ENCODE data around the gene WNT7B.

WNT7B gene

DNA sequence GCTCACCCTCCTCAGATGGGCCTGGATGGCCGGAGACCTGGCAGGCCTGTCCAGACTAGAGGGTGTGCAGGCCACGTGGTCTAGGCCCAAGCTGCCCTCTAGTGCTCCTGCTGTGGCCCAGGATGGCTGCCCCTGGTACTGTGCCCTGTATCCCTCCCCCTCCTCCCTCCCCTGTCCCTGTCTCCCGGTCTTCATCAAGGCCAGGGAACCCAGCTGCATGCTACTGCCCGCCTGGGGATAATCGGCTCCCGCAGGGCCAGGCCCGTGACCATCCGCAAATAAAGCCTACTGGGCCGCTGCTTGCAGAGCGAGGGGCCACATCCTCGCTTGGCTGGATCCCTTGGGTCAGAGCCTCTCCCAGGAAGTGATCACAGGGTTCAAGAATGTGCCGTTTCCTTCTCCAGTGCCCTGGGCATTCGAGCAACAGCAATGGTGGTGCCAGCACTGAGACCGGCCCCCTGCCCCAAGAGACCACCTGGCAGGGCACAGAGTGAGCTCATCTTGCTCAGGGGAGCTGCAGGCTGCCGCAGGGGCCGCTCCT, 51.1 kb downstream of the WNT7B start:
- DNase-seq, result peak; percentile 13

DNA sequence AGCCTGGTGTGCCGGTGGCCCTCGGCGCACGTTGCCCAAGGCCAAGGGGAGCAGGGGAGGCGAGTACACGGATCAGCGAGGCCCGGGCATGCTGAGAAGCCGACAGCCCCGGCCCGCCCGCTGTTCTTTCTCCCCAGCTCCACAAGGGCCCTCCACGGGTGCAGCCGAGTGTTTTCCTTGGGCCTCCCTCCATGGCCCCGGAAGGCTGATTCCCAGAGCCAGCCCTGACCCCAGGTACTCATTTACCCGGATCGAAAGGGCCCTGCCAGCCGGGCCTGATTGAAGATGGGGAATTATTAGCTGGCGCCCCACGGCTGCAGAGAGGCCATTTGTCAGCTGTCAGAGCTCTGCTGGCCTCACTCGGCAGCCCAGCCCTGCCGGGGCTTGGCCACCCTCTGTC, 53.1 kb downstream of the WNT7B start:
- no peak for DNase-seq

DNA sequence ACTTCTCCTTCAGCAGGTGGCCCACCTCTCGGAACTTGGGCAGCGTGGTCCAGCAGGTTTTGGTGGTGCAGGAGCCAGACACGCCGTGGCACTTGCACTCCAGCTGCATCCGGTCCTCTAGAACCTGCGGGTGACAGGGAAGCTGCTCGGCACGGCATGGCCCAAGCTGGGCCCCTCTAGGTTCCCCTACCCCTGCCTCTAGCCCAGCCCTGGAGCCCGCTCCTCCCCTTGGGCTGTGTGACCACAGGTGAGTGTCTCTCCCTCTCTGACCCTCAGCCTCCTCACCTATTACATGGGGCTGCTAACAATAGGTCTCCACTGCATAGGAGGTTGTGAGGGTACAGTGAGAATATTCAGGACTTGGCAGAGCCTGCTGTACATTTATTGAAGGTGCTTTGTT, 53.8 kb downstream of the WNT7B start:
- DNase-seq, result no peak

DNA sequence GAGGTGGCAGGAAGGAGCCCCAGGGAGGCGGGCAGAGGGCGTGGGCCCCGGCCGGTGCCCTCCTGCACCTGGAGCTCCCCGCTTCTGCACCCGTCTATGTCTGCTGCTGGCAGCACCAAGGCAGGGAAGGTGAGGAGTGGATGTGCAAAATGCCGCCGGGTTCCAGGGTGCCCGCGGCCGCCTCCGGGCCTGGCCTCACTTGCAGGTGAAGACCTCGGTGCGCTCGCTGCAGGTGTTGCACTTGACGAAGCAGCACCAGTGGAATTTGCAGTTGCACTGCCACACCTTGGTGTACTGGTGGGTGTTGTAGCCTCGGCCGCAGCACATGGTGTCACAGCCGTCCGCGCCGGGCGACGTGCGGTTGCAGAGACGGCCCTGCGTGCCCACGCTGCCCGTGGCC, 54.3 kb downstream of the WNT7B start:
- no peak for DNase-seq

DNA sequence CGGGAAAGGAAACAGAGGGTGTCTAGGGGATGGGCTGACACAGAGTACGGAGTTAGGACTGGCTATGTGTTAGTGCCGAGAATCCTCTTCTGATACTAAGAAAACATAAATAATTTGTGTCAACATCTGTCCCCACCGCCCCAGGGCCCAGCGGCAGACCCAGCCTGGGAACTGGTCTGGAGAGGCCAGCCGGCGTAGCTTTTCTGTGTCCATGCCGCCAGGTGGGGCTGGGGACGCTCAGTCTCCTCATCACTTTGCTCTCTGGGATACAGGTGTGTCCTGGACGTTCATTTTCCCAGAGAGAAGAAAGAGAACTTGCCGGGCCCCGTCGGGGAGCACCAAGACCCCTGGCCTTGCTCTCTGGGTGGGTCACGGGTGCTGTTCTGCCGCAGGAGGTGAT, 54.7 kb downstream of the WNT7B start:
- no peak for DNase-seq

DNA sequence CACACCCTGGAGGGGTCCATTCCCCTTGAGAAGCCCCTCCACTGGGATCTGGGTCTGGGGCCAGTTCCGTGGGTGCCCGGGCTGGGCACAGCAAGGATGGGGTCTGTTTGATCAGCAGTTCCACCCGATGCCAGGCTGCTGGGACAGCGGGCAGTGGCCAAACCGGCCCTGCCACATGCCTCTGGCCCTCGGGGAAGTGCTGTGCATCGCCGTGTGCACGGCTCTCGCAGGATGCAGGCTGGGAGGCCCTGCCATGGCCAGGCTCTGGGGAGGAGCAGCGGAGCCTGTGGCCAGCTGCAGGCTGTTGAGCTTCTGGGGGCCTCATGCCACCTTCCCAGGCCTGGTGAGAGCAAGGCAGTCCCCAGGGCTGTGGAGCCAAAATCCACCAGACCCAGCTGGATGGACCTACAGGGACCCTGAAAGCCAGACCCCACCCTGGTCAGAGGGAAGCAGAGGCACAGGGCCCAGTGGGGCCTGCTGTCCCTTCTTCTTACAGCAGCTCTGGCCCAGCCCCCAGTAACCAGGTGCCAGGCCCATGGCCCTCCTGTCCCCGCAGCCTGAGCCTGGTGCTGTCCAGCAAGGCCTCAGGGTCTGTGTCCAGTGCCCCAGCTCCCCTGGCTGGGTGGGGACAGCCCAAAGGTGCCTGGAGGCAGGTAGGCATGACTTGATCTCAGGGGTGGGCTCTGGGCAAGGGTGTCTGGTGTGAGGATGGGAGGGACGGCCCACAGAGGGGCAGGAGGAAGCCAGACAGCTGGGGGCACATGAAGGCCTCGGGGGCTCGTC, 57.3 kb downstream of the WNT7B start:
- no peak for DNase-seq

DNA sequence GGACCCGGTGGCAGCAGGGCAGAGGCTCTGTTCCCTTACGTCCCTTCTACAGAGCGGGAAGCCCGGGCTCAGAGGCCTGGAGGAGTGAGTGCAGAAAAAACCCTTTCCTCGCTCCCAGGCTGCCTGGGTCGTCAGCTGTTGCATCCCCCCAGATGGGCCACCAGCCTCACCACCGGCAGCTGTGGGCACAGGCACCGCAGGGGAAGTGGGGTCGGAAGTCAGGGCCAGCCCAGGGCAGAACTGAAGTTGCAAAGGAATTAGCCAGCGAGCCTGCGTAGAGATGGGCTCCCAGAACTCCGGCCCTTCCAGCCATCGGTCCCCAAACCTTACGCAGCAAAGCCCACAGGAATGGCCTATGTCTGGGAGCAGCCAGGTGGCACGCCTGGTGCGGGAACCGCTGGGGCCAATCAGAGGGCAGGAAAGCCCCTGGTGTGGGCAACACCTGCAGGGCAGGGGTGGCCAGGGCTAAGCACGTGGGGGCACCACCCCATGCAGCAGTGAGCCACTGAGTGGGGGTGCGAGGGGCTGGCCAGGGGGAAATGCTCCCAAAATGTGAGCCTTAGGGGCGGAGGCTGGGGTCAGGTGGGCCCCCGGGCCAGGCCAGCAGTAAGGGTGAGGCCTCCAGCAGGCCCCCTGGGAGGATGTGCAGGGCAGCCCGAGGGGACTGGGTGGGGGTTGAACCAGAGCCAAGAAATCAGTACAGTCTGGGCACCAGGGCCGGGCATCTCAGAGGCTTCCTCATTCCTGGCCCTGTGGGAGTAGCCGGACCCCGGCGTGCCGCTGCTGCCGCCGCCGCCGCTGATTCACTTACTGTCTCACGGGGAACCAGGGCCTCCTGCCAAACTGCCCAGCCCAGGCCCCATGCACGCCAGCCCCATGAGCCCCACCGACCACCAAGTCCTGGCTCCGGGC, 58.2 kb downstream of the WNT7B start:
- DNase-seq, result peak; percentile 34

DNA sequence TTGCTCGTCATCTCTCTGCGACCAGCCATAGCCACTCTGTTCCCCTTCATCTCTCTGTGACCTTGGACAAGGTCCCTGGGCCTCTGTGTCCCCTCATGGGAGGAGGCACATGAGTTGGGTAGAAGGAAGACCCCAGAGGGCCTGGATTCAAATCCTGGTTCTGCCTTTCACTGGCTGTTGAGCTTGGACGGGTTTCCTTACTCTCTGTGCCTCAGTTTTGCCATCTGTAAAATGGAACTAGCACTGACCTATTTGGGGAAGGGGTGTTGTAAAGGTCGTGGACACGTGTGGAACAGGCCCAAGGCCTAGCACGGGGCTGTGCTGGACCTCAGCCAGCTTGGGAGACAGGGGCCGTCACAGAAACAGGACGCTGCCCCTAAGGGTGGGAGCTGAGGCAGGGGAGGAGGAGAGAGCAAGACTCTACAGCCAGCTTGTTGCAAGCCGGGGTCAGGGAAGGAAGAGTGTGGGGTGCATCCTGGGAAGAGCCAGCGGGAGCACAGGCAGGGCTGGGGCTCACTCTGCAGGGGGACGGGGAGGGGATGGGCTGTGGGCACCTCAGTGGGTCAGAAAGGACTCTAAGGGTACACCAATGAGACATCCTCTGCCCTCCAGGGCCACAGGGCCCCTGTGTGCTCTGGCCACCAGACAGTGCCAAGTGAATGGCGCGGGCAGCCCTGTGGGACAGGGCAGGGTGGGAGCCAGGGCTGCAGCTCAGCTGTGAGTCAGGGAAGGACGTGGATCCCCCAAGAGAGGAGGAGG, 59.1 kb downstream of the WNT7B start:
- DNase-seq, result no peak

DNA sequence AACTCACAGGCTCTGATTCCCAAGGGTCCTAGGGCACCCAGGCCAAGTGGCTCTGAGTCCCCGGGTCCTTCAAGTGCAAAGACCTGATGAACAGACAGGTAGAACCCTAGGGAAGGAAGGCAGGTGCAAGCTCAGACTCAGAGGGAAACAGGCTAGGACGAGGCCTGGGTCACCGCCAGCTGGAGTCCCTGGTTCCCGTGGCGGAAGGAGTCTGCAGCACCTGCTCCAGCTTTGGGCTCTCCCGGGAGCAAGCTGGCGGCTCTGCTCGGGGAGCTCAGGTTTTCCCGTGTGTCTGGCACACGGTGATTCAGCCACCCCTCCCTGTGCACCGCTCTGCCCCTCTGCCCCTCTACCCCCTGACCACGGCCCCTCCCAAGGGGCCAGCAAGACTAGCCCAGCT, 59.8 kb downstream of the WNT7B start:
- no peak for DNase-seq

DNA sequence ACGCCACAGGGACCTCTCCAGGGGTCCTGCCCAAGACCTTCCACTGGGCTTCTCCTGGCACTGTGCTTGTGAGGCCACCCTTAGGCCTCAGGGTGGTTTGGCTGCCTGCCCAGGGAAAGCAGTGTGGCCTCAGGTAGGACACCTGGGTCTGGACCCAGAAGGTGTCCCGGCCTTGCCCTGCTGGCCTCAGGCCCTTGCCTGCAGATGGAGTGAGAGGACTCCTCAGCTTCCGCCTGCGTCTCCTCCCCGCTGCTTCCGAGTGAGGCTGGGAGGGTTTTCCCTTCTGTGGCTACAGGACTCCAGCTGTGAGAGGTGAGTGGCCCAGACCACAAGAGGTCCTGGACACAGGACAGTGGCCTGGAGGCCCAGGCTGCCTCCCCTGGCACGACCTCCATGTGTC, 60.4 kb downstream of the WNT7B start:
- no peak for DNase-seq

DNA sequence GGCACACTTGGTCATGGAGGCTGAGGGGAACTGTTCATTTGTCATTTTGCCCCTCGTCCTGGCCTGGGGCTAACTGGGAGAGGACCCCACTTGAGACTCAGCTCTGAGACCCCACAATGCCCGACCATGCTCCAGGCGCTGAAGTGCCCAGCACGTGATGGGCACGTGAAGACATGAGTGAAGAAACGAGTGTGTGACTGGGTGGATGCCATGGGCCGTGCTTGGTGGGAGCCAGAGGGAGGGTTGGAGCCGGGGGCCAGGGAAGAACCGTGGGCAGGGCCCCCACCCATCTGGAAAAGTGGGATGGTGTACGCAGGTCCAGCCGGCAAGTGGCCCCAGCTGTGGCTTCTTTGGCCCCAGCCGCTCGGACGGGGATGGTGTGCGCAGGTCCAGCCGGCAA, 61.1 kb downstream of the WNT7B start:
- no peak for DNase-seq

DNA sequence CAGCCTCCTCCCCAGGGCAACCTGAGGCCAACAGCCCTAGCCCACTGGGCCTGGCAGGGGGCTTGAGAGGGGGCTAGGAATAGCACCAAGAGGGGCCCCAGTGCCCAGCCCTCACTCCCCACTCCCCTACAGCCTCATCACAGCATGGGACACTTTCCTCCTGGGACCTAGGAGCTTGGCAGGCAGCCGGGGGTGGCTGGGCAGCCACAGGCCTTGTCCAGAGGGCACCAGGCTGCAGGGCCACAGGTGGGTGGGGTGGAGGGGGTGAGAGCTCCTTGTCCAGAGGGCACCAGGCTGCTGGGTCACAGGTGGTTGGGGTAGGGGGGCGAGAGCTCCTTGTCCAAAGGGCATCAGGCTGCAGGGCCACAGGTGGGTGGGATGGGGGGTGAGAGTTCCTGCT, 61.8 kb downstream of the WNT7B start:
- no peak for DNase-seq

DNA sequence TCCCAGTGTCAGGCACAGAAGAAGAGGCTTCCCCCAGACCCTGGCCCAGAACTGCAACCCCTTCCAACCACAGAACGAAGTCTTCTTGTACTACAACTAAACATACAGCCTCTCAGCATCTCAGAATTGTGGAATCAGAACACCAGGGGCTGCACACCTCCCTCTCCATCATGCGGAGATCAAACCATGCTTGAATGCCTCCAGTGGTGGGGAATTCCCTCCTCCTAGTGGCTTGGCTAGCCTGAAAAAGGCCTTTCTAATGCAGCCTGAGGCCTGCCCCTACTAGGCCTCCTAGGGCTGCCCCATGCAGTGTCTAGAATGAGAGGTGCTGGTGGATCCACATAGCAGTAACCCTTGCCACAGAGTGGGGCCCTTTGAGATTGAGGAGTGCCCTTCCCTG, 62.7 kb downstream of the WNT7B start:
- no peak for DNase-seq

DNA sequence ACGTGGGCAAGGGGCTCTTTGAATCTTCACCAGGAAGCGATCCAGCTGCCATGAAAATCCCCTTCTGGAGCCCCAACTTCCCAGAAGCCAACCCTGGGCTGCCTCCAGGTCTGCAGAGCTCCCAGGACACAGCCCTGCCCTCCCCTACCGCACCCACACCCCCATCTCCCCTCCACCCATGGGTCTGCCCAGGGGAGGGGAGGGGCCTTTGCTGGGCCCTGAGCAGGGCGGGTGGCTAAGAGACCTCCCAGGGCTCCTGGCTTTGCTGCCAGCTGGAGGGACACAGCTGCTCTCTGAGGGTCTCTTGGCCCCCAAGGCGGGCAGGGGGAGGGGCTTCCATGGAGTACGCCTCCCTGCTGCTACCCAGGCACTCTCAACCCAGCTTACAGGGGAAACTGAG, 64.1 kb downstream of the WNT7B start:
- DNase-seq, result no peak

DNA sequence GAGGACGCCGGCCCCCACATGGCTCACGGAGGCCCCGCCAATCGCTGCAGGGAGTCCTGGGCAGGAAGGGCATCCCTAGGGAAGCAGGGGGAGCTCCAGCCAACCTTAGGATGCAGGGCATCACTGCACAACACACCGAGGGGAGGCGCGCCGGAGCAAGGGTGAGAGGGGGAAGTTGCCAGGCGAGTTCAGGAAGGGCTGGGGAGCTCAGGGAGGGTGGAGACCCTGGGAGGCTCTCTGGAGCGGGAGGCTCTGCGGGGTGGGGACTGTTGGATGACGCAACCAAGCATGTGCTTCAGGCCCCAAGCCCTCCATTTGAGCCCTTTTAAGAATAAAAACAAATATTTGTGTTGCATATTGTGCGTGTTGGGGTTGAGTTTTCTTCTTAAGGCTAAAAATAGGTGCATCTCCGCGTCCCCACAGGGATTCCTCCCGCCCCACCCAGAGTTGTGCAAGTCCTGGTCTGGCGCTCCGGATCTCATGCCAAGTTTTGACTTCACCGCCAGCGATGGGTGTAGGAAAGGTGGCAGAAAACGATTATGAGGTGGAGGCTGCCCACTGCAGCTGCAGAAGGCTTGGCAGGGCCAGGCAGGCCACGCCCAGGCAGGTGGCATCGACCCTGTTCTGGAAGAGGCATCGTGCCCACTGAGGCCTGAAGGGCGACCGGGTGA, 65.2 kb downstream of the WNT7B start:
- DNase-seq, result peak; percentile 13

DNA sequence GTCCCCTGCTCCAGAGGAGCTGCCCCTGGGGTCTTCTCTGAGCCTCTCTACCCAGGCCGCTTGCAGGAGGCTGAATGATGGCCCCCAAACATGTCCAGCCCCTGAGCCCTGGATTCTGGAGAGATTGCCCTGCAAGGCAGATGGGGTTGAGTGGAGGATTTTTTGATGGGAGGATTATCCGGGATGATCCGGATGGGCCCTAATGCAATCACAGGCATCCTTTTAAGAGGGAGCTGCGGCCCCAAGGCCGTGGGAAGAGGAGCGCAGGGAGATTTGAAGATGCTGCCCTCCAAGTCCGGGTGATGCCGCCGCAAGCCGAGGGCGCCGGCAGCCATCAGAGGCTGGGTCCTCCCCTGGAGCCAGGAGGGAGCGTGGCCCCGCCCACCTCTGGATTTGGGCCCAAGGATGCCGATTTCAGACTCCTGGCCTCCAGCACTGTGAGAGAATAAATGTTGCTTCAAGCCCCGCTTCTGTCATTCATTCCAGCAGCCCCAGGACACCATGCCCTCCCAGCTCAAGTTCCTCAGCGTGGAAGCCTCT, 66.0 kb downstream of the WNT7B start:
- DNase-seq, result no peak

DNA sequence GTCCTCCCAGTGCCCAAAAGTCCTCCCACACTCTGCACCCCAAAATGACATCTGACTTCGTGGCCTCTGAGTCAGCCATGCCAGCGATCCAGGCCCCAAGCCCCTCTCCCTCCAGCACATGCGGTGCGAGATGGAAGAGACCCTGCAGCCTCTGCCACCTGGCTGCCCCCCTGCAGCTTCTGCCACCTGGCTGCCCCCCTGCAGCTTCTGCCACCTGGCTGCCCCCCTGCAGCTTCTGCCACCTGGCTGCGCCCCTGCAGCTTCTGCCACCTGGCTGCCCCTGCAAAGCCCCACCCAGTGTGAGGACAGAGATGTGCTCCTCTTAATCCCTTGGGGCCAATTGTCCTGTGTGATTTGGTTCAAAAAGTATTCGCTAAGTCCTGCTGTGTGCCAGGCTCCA, 68.0 kb downstream of the WNT7B start:
- no peak for DNase-seq

DNA sequence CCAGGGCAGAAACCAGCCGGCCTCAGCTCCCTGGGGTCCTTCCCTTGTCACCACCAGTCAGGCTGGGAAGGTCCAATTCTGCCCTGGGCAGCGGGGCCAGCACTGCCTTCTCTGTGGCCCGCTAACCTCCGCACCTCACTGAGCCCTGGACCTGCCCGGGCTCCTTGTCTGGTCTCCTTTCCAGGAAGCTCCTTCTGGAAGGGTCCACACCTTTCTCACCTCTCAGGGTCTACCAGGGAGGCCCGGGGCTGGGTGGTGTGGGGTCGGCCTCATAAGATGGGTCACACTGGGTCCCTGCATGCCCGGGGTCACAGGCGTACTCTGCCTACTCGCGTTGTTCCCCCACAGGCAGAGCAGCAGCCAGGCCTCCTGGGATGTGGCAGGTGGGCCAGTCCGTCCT, 69.0 kb downstream of the WNT7B start:
- no peak for DNase-seq

DNA sequence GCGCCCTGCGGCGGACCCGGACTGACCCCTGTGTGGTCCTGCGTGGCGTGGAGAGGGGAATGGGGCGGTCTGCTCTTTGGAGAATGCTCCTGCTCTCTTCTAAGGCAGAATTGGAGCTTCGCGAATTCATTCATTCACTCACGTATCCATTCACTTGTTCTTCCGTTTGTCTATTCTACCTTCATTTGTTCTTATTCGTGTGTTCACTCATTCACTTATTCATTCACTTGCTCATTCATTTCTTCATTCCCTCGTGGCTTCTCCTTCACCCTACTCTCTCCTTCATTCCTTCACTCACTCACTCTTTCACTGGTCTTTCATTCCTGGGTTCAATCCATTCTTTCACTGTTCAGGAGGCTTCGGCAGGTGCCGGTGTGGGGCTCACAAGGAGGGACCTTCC, 69.6 kb downstream of the WNT7B start:
- DNase-seq, result no peak

DNA sequence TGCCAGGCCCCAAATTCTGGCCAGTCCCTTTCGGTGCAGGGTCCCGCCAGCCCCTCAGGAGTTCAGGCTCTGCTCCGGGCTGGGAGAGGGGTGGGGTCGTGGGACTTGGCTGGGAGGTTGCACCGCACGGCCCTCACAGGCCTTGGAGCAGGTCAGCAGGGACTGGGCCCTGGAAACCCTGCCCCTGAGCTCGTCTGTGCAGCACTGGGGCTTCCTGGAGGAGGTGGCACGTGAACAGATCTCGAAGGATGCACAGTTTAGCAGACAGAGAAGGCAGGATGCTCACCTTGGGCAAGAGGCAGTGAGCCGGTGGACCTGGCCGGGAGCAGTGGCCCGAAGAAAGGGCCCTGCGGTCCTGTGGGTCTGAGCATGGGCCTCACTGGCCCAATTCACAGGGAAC, 70.0 kb downstream of the WNT7B start:
- no peak for DNase-seq

DNA sequence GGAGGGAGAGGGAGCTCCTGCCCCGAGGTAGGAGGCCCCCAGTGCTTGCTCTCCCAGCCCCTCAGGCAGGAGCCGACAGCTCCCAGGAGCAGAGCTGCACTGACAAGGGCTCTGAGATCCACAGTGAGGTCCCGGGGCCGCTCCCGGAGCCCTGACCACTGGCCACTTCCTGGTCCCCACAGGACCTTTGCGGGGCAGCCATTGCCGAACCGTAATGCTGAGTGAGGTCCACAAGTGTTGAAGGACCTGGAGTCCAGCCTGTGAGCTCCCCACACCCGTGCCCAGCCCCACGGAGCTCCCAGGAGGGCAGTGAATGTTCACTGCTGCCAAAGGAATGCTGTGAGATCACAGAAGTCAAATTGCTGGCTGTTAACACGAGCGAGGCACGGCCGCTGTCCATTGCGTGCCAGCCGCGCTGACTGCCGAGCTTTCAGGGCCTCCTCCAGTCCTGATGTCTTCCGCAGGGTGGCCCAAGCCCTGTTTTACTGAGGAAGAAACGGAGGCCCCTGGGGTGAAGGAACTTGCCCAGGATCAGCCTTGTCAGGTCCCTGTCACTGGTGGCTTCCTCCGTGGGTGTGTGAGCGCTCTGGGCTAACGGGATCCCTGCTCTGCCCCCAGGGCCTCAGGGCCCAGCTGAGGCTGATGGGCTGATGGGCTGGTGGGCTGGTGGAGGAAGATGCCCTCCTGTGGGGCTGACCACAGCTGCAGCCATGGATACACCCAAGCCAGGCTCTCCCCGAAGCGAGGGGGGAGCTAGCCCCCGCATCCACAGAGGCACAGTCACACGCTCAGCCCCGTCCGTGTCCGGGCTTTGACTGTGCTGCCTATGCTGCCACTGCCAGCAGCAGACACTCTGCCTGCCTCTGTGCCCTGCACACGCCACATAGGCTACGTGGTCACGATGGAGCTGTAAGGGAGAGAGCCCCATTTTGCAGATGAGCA, 70.8 kb downstream of the WNT7B start:
- DNase-seq, result peak; percentile 82
